GM21367 (cell line): ENCODE measurements around the gene TMEM186.
A peak's percentile ranks its signal among the peaks of the same experiment; 100 is the strongest.
"Not testable (repeated sequence)": the region's sequence is repeated elsewhere in the genome, so short reads cannot be mapped to it uniquely, and the experiment has no call there.

Experiments
- ATAC-seq: cut with Tn5 transposase; IDR thresholded peaks from one replicate; pipeline ENCODE4 v1.9.1; 2021; ENCODE audit not compliant: unreplicated experiment

TMEM186 gene, protein sequence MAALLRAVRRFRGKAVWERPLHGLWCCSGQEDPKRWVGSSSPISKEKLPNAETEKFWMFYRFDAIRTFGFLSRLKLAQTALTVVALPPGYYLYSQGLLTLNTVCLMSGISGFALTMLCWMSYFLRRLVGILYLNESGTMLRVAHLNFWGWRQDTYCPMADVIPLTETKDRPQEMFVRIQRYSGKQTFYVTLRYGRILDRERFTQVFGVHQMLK

GRCh38 chr16:8797364-8798173 lies at the start of gene TMEM186, which contains the start of gene PMM2:
TMEM186 (minus strand) TSS chr16:8797639; CDS start chr16:8797614, 25 bp downstream.
PMM2 (plus strand) TSS chr16:8797839; CDS start chr16:8797883, 44 bp downstream.
- ATAC-seq = peak; percentile 94

- ATAC-seq = no peak
Measured at GRCh38 chr16:8847145-8847544, 49.7 kb upstream of the TMEM186 start.

DNA sequence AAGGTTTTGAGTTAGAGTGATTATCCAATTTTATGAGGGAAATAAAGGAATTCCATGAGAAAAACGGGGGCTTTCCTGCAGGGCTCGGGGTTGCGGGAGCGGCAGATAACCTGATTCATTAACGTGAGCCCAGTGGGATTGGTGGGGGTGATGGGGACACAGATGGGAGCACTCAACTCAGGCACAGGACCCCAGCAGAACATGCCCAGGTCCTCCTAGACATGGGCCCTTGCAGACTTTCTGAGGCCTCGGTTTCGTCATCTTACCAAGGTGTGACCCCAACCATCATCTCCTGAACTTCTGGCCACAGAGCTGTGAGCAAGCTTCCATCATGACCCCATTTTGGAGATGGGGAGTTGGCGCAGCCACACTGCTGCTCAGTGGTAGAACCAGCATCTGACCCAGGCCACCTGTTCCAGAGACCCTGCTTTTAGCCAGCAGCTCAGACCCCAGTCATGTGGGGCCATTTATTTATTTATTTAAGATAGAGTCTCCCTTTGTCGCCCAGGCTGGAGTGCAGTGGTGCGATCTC lies 49.0 kb upstream of the TMEM186 start:
- ATAC-seq = no peak

DNA sequence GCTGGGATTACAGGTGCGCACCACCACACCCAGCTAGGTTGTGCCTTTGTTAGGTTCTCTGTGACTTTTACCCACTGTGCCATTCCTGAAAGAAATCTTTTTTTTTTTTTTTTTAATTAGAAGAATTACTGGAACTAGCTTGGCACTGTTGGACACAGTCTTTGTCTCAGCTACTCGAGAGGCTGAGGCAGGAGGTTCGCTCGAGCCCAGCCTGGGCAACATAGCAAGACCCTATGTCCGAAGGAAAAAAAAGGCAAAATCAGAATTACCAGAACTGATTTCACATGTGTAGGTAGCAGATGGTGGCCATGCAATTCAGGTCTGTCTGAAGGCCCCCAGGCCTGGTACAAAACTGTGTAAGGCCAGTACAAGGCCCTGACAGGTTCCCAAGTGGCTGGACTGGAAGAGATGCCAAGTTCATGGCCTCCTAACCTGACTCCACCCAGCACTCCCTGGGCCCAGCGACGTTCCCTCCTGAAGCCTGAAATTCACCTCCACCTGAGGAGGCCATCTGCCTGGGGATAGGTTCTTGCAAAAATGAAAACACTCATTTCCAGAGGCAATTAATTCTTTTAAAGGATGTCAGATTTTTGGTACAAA lies 48.4 kb upstream of the TMEM186 start:
- no peak for ATAC-seq

DNA sequence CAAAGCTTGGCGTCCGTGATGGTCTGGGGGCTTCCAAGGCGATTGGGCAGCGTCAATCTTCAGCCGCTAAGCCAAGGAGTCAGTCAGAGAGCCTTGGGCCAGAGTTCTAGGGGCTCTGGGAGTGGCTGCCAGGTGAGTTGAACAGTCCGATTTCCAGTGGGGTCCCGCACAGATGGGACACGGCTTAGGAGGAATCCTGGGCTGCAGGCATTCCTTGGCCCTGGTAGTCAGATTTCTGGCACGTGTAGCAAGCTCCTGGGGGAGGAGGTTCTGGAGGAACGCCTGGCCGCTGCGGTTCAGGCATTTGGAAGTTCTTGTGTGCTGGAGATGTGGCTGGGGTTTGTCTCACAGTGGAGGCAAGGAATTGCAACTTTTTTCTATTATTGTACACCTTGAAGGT lies 45.9 kb upstream of the TMEM186 start:
- not testable (repeated sequence) for ATAC-seq

DNA sequence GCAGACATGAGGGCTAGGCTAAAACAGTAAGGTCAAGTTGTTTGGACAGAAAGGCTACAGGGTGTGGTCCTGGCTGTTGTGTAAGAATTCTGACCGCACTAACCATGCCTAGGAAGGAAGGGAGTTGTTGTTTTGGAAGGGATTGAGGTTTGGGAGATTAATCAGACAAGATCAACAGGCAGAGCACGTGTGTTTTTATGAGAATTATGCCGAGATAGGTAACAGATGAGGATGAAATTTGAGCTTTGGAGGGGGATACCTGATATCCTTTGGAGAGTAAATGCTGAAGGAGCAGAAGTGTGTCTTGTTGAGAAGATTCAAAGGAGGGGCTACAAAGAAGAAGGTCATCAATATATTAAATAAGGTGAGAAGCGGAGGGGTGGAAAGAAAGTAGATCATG lies 44.6 kb upstream of the TMEM186 start:
- ATAC-seq = not testable (repeated sequence)

DNA sequence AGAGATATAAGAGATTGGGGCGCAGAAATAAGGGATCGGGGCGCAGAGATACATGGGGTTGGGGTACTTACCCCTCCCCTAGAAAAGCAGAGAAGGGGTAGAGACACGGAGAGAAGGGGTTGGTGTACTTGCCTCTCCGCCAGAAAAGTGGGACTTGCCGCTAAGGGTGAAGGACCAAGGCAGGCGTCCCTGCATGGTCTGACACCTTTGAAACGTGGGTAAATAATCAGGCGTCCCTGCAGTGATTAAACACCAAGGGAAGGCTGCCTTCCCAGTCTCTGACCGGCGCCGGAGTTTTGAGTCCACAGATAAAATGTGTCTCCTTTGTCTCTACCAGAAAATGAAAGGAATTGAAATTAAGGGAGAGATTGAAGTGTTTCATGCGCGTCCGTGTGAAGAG lies 40.2 kb upstream of the TMEM186 start:
- ATAC-seq = not testable (repeated sequence)

DNA sequence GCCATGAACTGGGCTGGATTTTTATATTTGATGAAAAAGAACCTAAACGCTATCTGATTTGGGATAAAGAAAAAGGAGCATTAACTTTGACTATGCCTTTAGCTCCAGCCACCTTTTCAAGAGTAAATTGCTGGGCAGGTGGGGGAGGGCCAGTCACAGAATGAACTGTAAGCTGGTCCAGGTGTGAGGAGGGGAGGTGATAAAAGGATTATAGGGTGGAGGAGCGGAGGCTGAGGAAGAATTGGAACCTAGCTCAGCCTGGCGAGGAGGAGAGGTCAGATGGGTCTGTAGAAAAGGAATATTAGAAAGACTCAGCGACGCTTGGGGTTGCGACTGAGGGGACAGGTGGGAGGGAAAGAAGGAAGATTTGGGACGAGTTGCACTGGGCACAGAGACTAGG lies 39.4 kb upstream of the TMEM186 start:
- ATAC-seq = not testable (repeated sequence)

- no peak for ATAC-seq
Measured at GRCh38 chr16:8832717-8833105, 35.3 kb upstream of the TMEM186 start.

GRCh38 chr16:8831871-8832716 lies 34.7 kb upstream of the TMEM186 start:
- no peak for ATAC-seq

DNA sequence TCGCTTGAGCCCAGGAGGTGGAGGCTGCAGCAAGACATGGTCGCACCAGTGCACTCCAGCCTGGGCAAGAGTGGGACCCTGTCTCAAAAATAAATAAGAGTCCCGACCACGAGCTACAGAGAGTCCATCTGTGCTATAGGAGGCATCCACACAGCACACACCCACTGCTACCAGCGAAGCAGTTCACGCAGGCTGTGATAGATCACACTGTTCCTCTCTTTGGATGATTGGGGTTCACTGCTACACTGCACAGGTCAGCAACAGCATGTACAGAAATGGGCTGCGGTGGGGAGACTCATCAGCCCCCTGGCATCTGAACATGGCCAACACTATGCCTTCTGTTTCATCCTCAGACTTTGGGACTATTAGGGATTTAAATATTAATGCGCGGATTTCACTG lies 34.0 kb upstream of the TMEM186 start:
- ATAC-seq = no peak

- ATAC-seq = no peak
Measured at GRCh38 chr16:8828541-8829165, 31.2 kb upstream of the TMEM186 start.

DNA sequence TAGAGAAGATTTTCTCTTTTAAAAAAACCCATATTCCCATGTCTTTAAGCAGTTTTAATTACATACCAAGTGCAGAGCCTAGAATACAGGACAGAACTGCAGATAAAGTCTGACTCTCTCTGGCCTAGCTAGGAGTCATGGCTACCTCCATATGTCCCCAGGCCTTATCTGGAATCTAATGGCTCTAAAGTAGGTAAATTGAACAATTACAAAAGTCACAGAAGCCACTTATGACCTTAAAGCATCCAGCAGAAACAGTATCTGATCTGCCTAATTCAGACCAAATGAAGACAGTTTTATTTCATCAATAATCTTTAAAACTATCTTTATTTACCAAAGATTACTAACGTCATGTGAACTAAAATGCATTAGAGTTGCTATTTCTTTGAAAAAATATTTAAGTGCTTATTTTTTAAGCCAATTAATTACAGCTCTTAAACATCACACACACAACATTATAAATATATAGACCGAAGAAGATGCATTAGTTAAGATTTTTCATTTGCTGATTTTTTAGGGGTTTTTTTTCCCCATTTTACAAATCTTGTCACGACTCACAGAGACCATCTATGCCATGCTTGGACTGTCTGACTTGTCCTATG lies 28.9 kb upstream of the TMEM186 start:
- ATAC-seq = no peak

DNA sequence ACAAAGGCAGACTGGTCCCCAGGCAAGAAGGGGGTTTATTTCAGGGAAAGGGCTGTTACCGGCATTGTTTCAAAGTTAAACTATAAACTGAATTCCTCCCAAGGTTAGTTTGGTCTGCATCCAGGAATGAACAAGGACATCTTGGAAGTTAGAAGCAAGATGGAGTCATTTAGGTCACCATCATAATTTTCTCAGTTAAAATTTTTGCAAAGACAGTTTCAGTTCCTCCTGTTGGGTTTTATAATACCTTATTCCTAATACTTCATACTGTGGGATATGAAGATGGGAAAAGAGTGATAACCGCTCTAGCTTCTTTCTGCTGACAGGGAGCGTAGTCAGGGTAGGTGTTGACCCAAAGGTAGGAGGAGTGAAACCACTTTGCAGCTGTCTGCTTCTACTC lies 25.0 kb upstream of the TMEM186 start:
- no peak for ATAC-seq

GRCh38 chr16:8819411-8820034 lies 22.1 kb upstream of the TMEM186 start:
- ATAC-seq = no peak

DNA sequence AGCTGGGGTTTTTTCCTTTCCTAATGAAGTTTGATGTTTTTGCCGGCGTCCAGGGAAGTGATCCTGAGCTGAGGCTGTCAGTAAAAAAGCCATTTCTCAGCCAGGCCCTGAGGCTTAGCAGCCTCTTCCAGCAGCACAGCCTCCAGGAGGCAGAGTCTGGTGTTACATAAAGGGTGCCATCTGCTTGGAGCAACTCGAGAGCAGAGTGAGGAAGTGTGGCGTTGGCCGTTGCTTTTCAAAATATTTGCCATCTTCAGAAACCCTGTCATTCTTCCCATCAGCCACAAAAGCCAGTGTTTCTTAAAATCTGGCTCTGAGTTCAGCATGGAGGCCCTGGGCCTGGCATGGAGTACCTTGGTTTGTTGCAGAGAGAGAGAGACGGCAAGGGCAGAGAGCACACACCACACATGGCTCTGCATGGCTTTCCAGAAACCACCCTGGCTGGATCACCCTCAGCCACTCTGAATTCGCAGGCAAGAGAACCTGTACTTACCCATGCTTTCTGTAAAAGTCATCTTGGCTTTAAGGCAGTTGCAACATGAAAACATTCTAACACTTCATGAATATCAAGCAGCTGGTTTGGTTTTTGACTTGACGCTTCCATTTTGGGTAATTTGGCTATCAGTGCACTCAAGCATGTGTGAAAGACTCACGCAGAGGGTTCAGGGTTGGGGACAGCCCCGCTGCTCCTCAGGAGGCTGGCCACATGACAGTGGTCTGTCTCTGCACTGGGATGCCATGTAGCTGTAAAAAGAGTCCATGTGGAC lies 21.2 kb upstream of the TMEM186 start:
- peak; percentile 69 for ATAC-seq

DNA sequence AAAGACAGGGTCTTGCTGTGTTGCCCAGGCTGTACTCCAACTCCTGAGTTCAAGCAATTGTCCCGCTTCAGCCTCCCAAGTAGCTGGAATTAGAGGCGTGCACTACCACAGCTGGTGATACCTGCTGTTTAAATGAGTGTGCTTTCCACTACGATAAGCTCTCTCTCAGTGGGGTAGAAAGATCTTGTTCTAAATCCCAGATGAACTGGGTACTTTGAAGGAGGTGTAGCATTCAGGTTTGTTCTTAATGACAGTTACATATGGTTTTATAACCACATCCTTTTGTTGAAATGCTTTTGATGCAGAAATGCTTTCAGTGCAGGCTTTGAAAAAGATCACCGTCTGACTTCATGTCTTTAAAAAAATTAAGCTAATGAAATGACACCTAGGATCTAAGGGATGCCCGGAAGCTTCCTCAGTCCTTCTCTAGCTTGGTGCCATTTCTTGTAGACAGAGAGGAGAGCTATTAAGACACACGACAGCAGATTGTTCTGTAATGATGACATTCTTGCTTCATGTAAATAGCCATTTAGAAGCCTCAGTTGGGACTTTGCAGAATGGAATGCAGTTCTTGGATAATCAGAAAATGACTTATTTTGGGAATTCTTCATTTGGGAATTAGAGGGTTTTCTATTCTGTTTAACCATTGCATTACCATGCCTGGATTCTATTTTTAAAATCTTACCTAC lies 19.7 kb upstream of the TMEM186 start:
- no peak for ATAC-seq

GRCh38 chr16:8814095-8814806 lies 16.8 kb upstream of the TMEM186 start:
- ATAC-seq = no peak
